PC-3 (cell line): ENCODE data around the gene STOML3. TPM values are rescaled to one million over a fixed set of nuclear protein-coding genes. Genes with fewer than 3 reads are reported as not detected.

ENCODE experiments used
- ATAC-seq: fragments of 200-7000 bp; cut with Tn5 transposase; 2 replicates; pipeline ENCODE4 v1.9.1; 2020; ENCODE audit warnings: mild to moderate bottlenecking, moderate library complexity
- BruUV-seq: library from RNA; stranded (reverse); fragments of 400-500 nt; replicated peaks from 2 replicates; lab custom pipeline; 2021; lab: Mats Ljungman, UMichigan
- CTCF ChIA-PET: fragments of 300-600 bp; sonication (Branson Sonifier 250); formaldehyde crosslinking; loops from one replicate; lab custom pipeline; 2022; ENCODE audit warnings: antibody characterized with exemption; lab: Charles Lee
- POLR2A ChIA-PET: fragments of 300-600 bp; sonication (Branson Sonifier 250); formaldehyde crosslinking; loops from one replicate; lab custom pipeline; 2022; ENCODE audit warnings: antibody characterized with exemption; ENCODE audit not compliant: unreplicated experiment; lab: Charles Lee
- DNase-seq: peaks from one replicate; pipeline ENCODE4 v3.0.0-alpha.2; 2015
- H2AFZ ChIP-seq: fragments of 300-600 bp; sonication (generic); 2 replicates; pipeline ENCODE4 v1.6.0; 2016; ENCODE audit warnings: antibody characterized with exemption, low read length
- H3F3A ChIP-seq: fragments of 300-600 bp; sonication (generic); one replicate; pipeline ENCODE4 v1.6.0; 2017; ENCODE audit warnings: antibody characterized with exemption, low read length, control low read depth, mild to moderate bottlenecking; ENCODE audit not compliant: unreplicated experiment
- H3K27ac ChIP-seq: fragments of 300-600 bp; sonication (generic); 2 replicates; pipeline ENCODE4 v1.5.1; 2016; ENCODE audit warnings: mild to moderate bottlenecking, low read length
- H3K27me3 ChIP-seq: fragments of 300-600 bp; sonication (generic); 2 replicates; pipeline ENCODE4 v1.6.1; 2016; ENCODE audit warnings: low read length, mixed read lengths
- H3K36me3 ChIP-seq: fragments of 300-600 bp; sonication (generic); 2 replicates; pipeline ENCODE4 v1.6.1; 2016; ENCODE audit warnings: low read depth, mixed run types, low read length, mixed read lengths
- H3K4me1 ChIP-seq: fragments of 300-600 bp; sonication (generic); 2 replicates; pipeline ENCODE4 v1.5.1; 2016; ENCODE audit warnings: low read length; ENCODE audit not compliant: insufficient read depth
- H3K4me2 ChIP-seq: fragments of 300-600 bp; sonication (generic); 2 replicates; pipeline ENCODE4 v1.6.0; 2016; ENCODE audit warnings: low read length
- H3K4me3 ChIP-seq: fragments of 300-600 bp; sonication (generic); 2 replicates; pipeline ENCODE4 v1.5.1; 2016; ENCODE audit warnings: mild to moderate bottlenecking, low read length, mixed read lengths
- H3K79me2 ChIP-seq: fragments of 300-600 bp; sonication (generic); 2 replicates; pipeline ENCODE4 v1.6.1; 2017; ENCODE audit warnings: low read length, mixed read lengths
- H3K9ac ChIP-seq: fragments of 300-600 bp; sonication (generic); 2 replicates; pipeline ENCODE4 v1.6.0; 2016; ENCODE audit warnings: mild to moderate bottlenecking, low read length
- H3K9me2 ChIP-seq: fragments of 300-600 bp; sonication (generic); replicated peaks from 2 replicates; pipeline ENCODE4 v1.6.1; 2016; ENCODE audit warnings: mixed run types, low read length, mixed read lengths
- H3K9me3 ChIP-seq: fragments of 300-600 bp; sonication (generic); 2 replicates; pipeline ENCODE4 v1.6.1; 2016; ENCODE audit warnings: low read length, mixed read lengths
- H4K20me1 ChIP-seq: fragments of 300-600 bp; sonication (generic); 2 replicates; pipeline ENCODE4 v1.6.1; 2016; ENCODE audit warnings: low read length, mixed read lengths
- EZH2 ChIP-seq: fragments of 300-600 bp; sonication (generic); IDR thresholded peaks from one replicate; pipeline ENCODE4 v1.6.1; 2017; ENCODE audit warnings: antibody characterized with exemption, mild to moderate bottlenecking, low read length; ENCODE audit not compliant: unreplicated experiment
- EZH2phosphoT487 ChIP-seq: fragments of 300-600 bp; sonication (generic); IDR thresholded peaks from 2 replicates; pipeline ENCODE4 v1.6.1; 2018; ENCODE audit warnings: mild to moderate bottlenecking, antibody characterized with exemption, low read length, borderline replicate concordance
- intact Hi-C: fragments of 100-400 bp; cut with micrococcal nuclease; formaldehyde crosslinking; loops from 2 replicates; pipeline ENCODE4 v1.9.0; 2023
- total RNA-seq: library from RNA; depleted of rRNA; stranded (reverse); fragments of >200 nt; gene quantifications from 2 replicates; pipeline ENCODE4 v1.2.3, GENCODE V29; 2014
- TF ChIP-seq, protein P1 (sequence below): fragments of 300-600 bp; sonication (generic); conservative IDR thresholded peaks from 2 replicates; pipeline ENCODE4 v1.5.1; 2017; ENCODE audit warnings: antibody characterized with exemption, low read depth, mild to moderate bottlenecking, low read length

The STOML3 gene
- total RNA-seq, 1 experiment from 2014 or later: not detected

DNA sequence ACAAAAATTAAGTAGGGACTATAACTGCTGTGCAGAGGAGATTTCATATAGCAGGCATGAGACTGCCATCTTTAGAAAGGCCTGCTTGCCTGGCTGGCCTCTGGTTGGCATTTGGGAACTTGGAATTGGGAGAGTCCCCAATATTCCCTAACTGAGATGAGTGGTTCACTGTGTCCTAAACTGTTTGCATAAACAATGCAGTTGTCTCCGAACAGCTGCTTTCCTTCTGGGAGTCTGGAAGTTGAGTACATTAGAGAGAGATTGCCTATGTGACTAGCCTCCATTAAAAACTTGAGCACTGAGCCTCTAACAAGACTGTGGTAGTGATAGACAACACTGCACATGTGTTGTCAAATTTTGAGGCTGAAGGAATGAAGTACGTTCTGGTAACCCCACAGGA is 47.4 kb downstream of the STOML3 start:
- Histone ChIP-seq H3K4me1 (peaks cover 7% of the 10 kb centered on the region; the same call in 1 of the 2 replicates), H3K9me3 (no peaks in the 10 kb centered on the region), H3K79me2 (no peaks in the 10 kb centered on the region), H3K9me2 (no peaks in the 10 kb centered on the region), H3K9ac (no peak overlapping the region), H3K36me3 (no peaks in the 10 kb centered on the region), H3K4me2 (no peak overlapping the region), H3K27ac (no peak overlapping the region), H3K4me3 (no peak overlapping the region), H3K27me3 (peaks cover 6% of the 10 kb centered on the region), H2AFZ (no peak overlapping the region), H3F3A (no peaks in the 10 kb centered on the region), H4K20me1 (no peaks in the 10 kb centered on the region)
- no peak for ATAC-seq
- intact Hi-C loops: no loop called here
- ChIA-PET POLR2A (no interaction called here), CTCF (no interaction called here)
- no peak for DNase-seq
- no TSS peak for BruUV-seq
- no peak for TF ChIP-seq EZH2
- TF ChIP-seq EZH2phosphoT487: no peak
- TF ChIP-seq, protein P1, sequence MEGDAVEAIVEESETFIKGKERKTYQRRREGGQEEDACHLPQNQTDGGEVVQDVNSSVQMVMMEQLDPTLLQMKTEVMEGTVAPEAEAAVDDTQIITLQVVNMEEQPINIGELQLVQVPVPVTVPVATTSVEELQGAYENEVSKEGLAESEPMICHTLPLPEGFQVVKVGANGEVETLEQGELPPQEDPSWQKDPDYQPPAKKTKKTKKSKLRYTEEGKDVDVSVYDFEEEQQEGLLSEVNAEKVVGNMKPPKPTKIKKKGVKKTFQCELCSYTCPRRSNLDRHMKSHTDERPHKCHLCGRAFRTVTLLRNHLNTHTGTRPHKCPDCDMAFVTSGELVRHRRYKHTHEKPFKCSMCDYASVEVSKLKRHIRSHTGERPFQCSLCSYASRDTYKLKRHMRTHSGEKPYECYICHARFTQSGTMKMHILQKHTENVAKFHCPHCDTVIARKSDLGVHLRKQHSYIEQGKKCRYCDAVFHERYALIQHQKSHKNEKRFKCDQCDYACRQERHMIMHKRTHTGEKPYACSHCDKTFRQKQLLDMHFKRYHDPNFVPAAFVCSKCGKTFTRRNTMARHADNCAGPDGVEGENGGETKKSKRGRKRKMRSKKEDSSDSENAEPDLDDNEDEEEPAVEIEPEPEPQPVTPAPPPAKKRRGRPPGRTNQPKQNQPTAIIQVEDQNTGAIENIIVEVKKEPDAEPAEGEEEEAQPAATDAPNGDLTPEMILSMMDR: no peak

DNA sequence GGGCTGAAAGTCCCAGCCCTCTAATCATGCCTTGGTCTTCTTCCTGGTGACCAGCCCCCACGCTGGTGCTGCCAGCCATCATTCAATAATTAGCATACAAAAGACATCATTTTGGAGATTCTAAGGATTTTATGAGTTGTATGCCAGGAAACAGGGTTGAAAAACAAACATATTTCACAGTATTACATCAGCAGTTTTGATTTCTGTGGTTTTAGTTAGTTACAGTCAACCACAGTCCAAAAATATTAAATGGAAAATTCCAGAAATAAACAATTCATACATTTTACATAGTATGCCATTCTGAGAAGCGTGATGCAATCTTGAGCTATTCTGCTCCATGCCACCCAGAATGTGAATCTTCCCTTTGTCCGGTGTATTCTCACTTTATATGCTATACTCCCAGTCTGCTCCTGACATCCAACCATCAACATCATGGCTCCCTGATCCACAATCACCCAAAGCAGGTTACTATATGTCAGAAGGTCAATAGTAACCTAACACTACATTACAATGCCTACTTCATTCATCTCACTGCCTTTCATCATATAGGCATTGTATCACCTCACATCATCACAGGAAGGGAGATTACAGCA is 49.2 kb downstream of the STOML3 start:
- peaks cover 7% of the 10 kb centered on the region; the same call in 1 of the 2 replicates for H3K4me1 ChIP-seq
- H3K79me2 ChIP-seq: no peaks in the 10 kb centered on the region
- peaks cover 18% of the 10 kb centered on the region for H3K27me3 ChIP-seq
- CTCF ChIA-PET: no interaction called here
- BruUV-seq: no TSS peak
- H3K9me2 ChIP-seq: no peaks in the 10 kb centered on the region
- no peaks in the 10 kb centered on the region for H3K36me3 ChIP-seq
- no peaks in the 10 kb centered on the region for H3F3A ChIP-seq
- no peak overlapping the region for H3K4me2 ChIP-seq
- ATAC-seq: peak; percentile 74
- intact Hi-C loops: no loop called here
- no peak overlapping the region for H3K9ac ChIP-seq
- H2AFZ ChIP-seq: no peak overlapping the region
- H3K9me3 ChIP-seq: no peaks in the 10 kb centered on the region
- H3K4me3 ChIP-seq: no peak overlapping the region
- H3K27ac ChIP-seq: no peak overlapping the region
- peak; percentile 27 for DNase-seq
- TF ChIP-seq EZH2 (no peak), EZH2phosphoT487 (no peak)
- TF ChIP-seq, protein P1: no peak
- POLR2A ChIA-PET: no interaction called here
- no peaks in the 10 kb centered on the region for H4K20me1 ChIP-seq

DNA sequence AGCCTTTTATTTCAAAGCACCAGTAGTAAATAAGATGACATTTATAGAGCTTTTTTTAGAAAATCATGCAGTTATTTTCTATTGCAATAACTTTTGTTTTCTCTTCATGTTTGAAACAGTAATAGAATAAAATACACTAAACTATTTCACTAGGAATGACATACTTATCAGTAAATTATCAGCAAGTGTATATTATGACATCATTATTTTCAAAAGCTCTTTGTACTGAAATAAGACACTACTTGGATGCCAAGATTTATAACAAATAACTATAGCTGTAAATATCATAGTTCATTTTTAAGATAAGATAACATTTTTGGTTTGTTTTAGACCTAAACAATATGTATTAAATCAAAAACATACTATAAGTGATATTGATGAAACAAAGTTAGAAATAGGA is 56.8 kb downstream of the STOML3 start:
- CTCF ChIA-PET: no interaction called here
- Histone ChIP-seq H3K4me2 (no peak overlapping the region), H3K9me3 (no peaks in the 10 kb centered on the region), H3K79me2 (no peaks in the 10 kb centered on the region), H3K36me3 (no peaks in the 10 kb centered on the region), H4K20me1 (no peaks in the 10 kb centered on the region), H3K9me2 (no peaks in the 10 kb centered on the region), H3F3A (no peaks in the 10 kb centered on the region), H3K9ac (no peak overlapping the region), H3K27me3 (peaks cover 49% of the 10 kb centered on the region), H3K27ac (no peak overlapping the region), H2AFZ (no peak overlapping the region), H3K4me3 (no peak overlapping the region), H3K4me1 (no peaks in the 10 kb centered on the region)
- intact Hi-C loops: no loop called here
- ATAC-seq (no peak), DNase-seq (no peak)
- POLR2A ChIA-PET: no interaction called here
- no peak for TF ChIP-seq EZH2
- BruUV-seq: no TSS peak
